Omental fat pad (tissue), 4 donors: ENCODE data around the gene METAP1. TPM values are rescaled to one million over a fixed set of nuclear protein-coding genes. Genes with fewer than 3 reads are reported as not detected.
"Not testable (repeated sequence)": the region's sequence is repeated elsewhere in the genome, so short reads cannot be mapped to it uniquely, and the experiment has no call there.

Source experiments
- ATAC-seq: fragments of 150-250 bp; one replicate; pipeline ENCODE4 v1.9.1; 2016; ENCODE audit warnings: mild to moderate bottlenecking, moderate library complexity; ENCODE audit not compliant: low FRiP score
- DNase-seq: peaks from one replicate; pipeline ENCODE4 v3.0.0-alpha.2; 2019; ENCODE audit warnings: low spot score
- CTCF ChIP-seq, 3 donors: fragments of 450-650 bp; IDR thresholded peaks; one replicate each; pipeline ENCODE4 v1.5.1; 2016 to 2017; ENCODE audit warnings: antibody characterized with exemption in 3 of 3, mild to moderate bottlenecking in 3 of 3, moderate library complexity in 2 of 3
- total RNA-seq, 4 donors: library from RNA; depleted of rRNA; stranded (reverse); fragments of >200 nt; gene quantifications; one replicate each; pipeline ENCODE4 v1.1.0, GENCODE V29; 2016

Gene METAP1
- total RNA-seq, 4 donors from 2014 or later, result 21.7 to 37.0 (median 26.5) TPM

- DNase-seq, result no peak
- ATAC-seq, result no peak
- no peak for TF ChIP-seq CTCF (IDR thresholded peaks at IDR 0.05)
These were observed 18.8 kb upstream of the METAP1 start for GRCh38 chr4:98976716-98977115.

GRCh38 chr4:98977557-98977956 is 18.0 kb upstream of the METAP1 start:
- no peak for TF ChIP-seq CTCF (IDR thresholded peaks at IDR 0.05)
- no peak for DNase-seq
- no peak for ATAC-seq

- ATAC-seq (no peak), DNase-seq (no peak)
- TF ChIP-seq CTCF (IDR thresholded peaks at IDR 0.05), result no peak
These were observed 7.8 kb upstream of the METAP1 start for GRCh38 chr4:98987720-98988119.

- ATAC-seq, DNase-seq: not testable (repeated sequence)
These were observed 2.7 kb upstream of the METAP1 start for GRCh38 chr4:98992835-98993234.

- DNase-seq, result no peak
- no peak for TF ChIP-seq CTCF (IDR thresholded peaks at IDR 0.05)
- ATAC-seq, result no peak
These were observed 2.0 kb upstream of the METAP1 start for GRCh38 chr4:98993419-98994071.

- no peak for DNase-seq
- TF ChIP-seq CTCF (IDR thresholded peaks at IDR 0.05), result no peak
- ATAC-seq, result no peak
These were observed 893 bp upstream of the METAP1 start for GRCh38 chr4:98994474-98995182.

- TF ChIP-seq CTCF (IDR thresholded peaks at IDR 0.05), result no peak
- no peak for ATAC-seq
- DNase-seq, result no peak
These were observed 689 bp downstream of the METAP1 start for GRCh38 chr4:98996056-98996764.
